Measurements from ENCODE around the gene MGLL.

MGLL gene

DNA sequence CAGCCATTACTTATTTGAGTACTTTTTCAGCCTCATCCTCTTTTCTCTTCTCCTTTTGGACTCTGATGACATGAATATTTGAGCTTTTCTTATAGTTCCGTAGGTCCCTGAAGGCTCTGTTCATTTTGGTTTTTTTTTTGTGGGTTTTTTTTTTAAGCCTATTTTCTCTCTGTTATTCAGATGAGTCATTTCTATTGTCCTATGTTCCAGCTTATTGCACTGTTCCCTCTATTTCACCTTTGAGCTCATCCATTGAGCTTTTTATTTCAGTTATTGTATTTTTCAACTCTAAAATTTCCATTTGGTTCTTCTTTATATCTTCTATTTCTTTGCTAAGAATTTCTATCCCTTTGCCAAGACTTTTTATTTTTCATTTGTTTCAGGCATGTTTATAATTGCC is 7.2 kb upstream of the MGLL start:
- TF ChIP-seq CTCF (IDR thresholded peaks at IDR 0.05; ENCODE audit: low read length) (no peak), EZH2 (IDR thresholded peaks at IDR 0.05; ENCODE audit: borderline replicate concordance, low read length) (no peak)
- no peaks in the 10 kb centered on the region for H4K20me1 ChIP-seq (ENCODE audit: insufficient read depth, low read length)

DNA sequence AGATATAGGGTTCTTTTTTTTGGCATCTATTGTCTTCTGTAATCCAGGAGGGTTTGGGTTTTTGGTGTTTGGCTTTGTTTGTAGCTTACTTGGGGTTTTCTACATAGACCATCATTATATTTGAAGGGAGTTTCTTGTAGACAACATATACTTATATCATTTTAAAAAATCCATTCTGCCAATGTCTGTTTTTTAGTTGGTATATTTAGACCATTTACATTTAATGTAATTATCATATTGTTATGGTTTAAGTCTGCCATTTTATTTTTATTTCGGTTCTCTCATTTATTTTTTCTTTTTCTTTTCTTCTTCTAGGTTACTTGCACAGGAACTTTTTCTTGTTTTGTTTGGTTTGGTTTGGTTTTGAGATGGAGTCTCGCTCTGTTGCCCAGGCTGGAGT is 5.5 kb upstream of the MGLL start:
- H3K4me2 ChIP-seq (ENCODE audit: low read length): no peak overlapping the region
- no peaks in the 10 kb centered on the region for H3F3A ChIP-seq (ENCODE audit: insufficient read depth, low read length)
- no peak for TF ChIP-seq CTCF (IDR thresholded peaks at IDR 0.05; ENCODE audit: low read length)
- no peak for TF ChIP-seq EZH2 (IDR thresholded peaks at IDR 0.05; ENCODE audit: borderline replicate concordance, low read length)
- no peaks in the 10 kb centered on the region; the same call in 1 of the 2 replicates for H3K9me3 ChIP-seq (ENCODE audit: low read length)
- no peak overlapping the region for H3K9ac ChIP-seq (ENCODE audit: low read length)
- no peaks in the 10 kb centered on the region; the same call in 1 of the 2 replicates for H3K36me3 ChIP-seq (ENCODE audit: insufficient read depth, low read length)
- H3K4me3 ChIP-seq (ENCODE audit: low read depth, low read length, poor library complexity, severe bottlenecking): no peak overlapping the region
- H3K79me2 ChIP-seq (ENCODE audit: insufficient read depth, low read length): no peaks in the 10 kb centered on the region
- H3K9me2 ChIP-seq (ENCODE audit: low read depth, low read length): no peaks in the 10 kb centered on the region
- no peak overlapping the region for H3K27ac ChIP-seq (ENCODE audit: low read depth, low read length, poor library complexity, severe bottlenecking)
- H4K20me1 ChIP-seq (ENCODE audit: insufficient read depth, low read length): no peaks in the 10 kb centered on the region
- no peaks in the 10 kb centered on the region for H3K4me1 ChIP-seq (ENCODE audit: insufficient read depth, low read length, severe bottlenecking)
- 0 out of 2 replicates have a peak, but pooled peaks cover 3% of the 10 kb centered on the region for H3K27me3 ChIP-seq (ENCODE audit: insufficient read depth, low read length)
- no peak overlapping the region for H2AFZ ChIP-seq (ENCODE audit: low read length)

More for the DNA sequence above, 7.2 kb upstream of the MGLL start:
- H3K27me3 ChIP-seq (ENCODE audit: insufficient read depth, low read length): no peaks in the 10 kb centered on the region
- H3K9me3 ChIP-seq (ENCODE audit: low read length): no peaks in the 10 kb centered on the region; the same call in 1 of the 2 replicates
- no peaks in the 10 kb centered on the region for H3F3A ChIP-seq (ENCODE audit: insufficient read depth, low read length)
- H3K36me3 ChIP-seq (ENCODE audit: insufficient read depth, low read length): no peaks in the 10 kb centered on the region; the same call in 1 of the 2 replicates
- H3K27ac ChIP-seq (ENCODE audit: low read depth, low read length, poor library complexity, severe bottlenecking): no peak overlapping the region
- H3K4me2 ChIP-seq (ENCODE audit: low read length): no peak overlapping the region
- H3K4me3 ChIP-seq (ENCODE audit: low read depth, low read length, poor library complexity, severe bottlenecking): no peak overlapping the region
- H2AFZ ChIP-seq (ENCODE audit: low read length): no peak overlapping the region
- H3K9ac ChIP-seq (ENCODE audit: low read length): no peak overlapping the region
- no peaks in the 10 kb centered on the region for H3K79me2 ChIP-seq (ENCODE audit: insufficient read depth, low read length)
- H3K4me1 ChIP-seq (ENCODE audit: insufficient read depth, low read length, severe bottlenecking): peaks cover 2% of the 10 kb centered on the region
- no peaks in the 10 kb centered on the region for H3K9me2 ChIP-seq (ENCODE audit: low read depth, low read length)

DNA sequence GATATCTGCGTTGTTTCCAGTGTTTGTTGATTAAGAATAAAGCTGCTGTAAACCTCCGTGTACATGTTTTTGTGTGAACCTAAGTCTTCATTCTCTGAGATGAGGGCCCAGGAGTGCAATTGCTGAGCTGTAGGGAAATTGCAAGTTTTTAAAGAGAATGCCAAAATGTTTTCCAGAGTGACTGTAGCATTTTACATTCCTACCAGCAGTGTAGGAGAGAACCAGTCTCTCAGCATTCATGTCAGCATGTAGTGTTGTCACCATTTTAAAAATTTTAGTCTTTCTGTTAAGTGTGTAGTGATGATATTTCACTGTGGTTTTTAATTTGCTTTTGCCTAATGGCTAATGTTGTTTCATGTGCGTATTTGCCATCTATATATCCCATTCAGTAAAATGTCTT is 3.4 kb upstream of the MGLL start:
- Histone ChIP-seq H2AFZ (ENCODE audit: low read length) (no peak overlapping the region), H3K27ac (ENCODE audit: low read depth, low read length, poor library complexity, severe bottlenecking) (no peak overlapping the region), H3K9me2 (ENCODE audit: low read depth, low read length) (no peaks in the 10 kb centered on the region), H3K4me2 (ENCODE audit: low read length) (no peak overlapping the region), H3K27me3 (ENCODE audit: insufficient read depth, low read length) (peaks cover 6% of the 10 kb centered on the region; the same call in 1 of the 2 replicates), H4K20me1 (ENCODE audit: insufficient read depth, low read length) (no peaks in the 10 kb centered on the region), H3K36me3 (ENCODE audit: insufficient read depth, low read length) (no peaks in the 10 kb centered on the region; the same call in 1 of the 2 replicates), H3K9ac (ENCODE audit: low read length) (no peak overlapping the region), H3K79me2 (ENCODE audit: insufficient read depth, low read length) (no peaks in the 10 kb centered on the region), H3K4me3 (ENCODE audit: low read depth, low read length, poor library complexity, severe bottlenecking) (no peak overlapping the region), H3F3A (ENCODE audit: insufficient read depth, low read length) (no peaks in the 10 kb centered on the region), H3K4me1 (ENCODE audit: insufficient read depth, low read length, severe bottlenecking) (no peaks in the 10 kb centered on the region), H3K9me3 (ENCODE audit: low read length) (no peaks in the 10 kb centered on the region; the same call in 1 of the 2 replicates)
- no peak for TF ChIP-seq CTCF (IDR thresholded peaks at IDR 0.05; ENCODE audit: low read length)
- TF ChIP-seq EZH2 (IDR thresholded peaks at IDR 0.05; ENCODE audit: borderline replicate concordance, low read length): no peak

Measured in OCI-LY1 (cell line).